Mesothelial cell of epicardium (in vitro differentiated cells): ENCODE measurements around the gene CASD1. TPM values are rescaled to one million over a fixed set of nuclear protein-coding genes. Genes with fewer than 3 reads are reported as not detected.

Source experiments
- DNase-seq, 2 experiments: peaks; one replicate each; pipeline ENCODE4 v3.0.0; 2021; ENCODE audit warnings: low spot score in 2 of 2; ENCODE audit not compliant: unreplicated experiment in 2 of 2
- H3K27ac Mint-ChIP-seq: 2 replicates; pipeline ENCODE4 v1.8.0; 2021; ENCODE audit warnings: mixed read lengths
- H3K27me3 Mint-ChIP-seq: 2 replicates; pipeline ENCODE4 v1.8.0; 2021; ENCODE audit warnings: low read depth, mixed read lengths
- H3K36me3 Mint-ChIP-seq: 2 replicates; pipeline ENCODE4 v1.8.0; 2021; ENCODE audit warnings: mixed read lengths
- H3K4me1 Mint-ChIP-seq: 2 replicates; pipeline ENCODE4 v1.8.0; 2021; ENCODE audit warnings: mixed read lengths
- H3K4me3 Mint-ChIP-seq: 2 replicates; pipeline ENCODE4 v1.8.0; 2021; ENCODE audit warnings: mild to moderate bottlenecking, moderate library complexity, mixed read lengths
- H3K9me3 Mint-ChIP-seq: 2 replicates; pipeline ENCODE4 v1.8.0; 2021; ENCODE audit warnings: mixed read lengths
- CTCF ChIP-seq: fragments of 200-600 bp; sonication (generic); IDR thresholded peaks from one replicate; pipeline ENCODE4 v1.5.0; 2021; ENCODE audit warnings: antibody characterized with exemption; ENCODE audit not compliant: unreplicated experiment
- total RNA-seq: library from RNA; stranded (reverse); gene quantifications from 3 replicates; pipeline ENCODE4 v1.2.1, GENCODE V29; 2021

CASD1 gene
- total RNA-seq, 1 donor from 2014 or later: 35.6 TPM

GRCh38 chr7:94561841-94562514, 52.4 kb downstream of the CASD1 start:
- peaks cover 11% of the 10 kb centered on the region for H3K36me3 Mint-ChIP-seq
- DNase-seq: no peak
- H3K9me3 Mint-ChIP-seq: peaks cover 6% of the 10 kb centered on the region
- TF ChIP-seq CTCF: no peak
- peaks cover 7% of the 10 kb centered on the region for H3K4me1 Mint-ChIP-seq
- H3K27me3 Mint-ChIP-seq: no peaks in the 10 kb centered on the region
- H3K4me3 Mint-ChIP-seq: no peak overlapping the region
- H3K27ac Mint-ChIP-seq: no peak overlapping the region

- DNase-seq: no peak
- Mint-ChIP-seq H3K27ac (no peak overlapping the region), H3K4me1 (peaks cover 3% of the 10 kb centered on the region), H3K4me3 (no peak overlapping the region), H3K27me3 (no peaks in the 10 kb centered on the region), H3K36me3 (peaks cover 11% of the 10 kb centered on the region), H3K9me3 (peaks cover 6% of the 10 kb centered on the region)
- no peak for TF ChIP-seq CTCF
Measured at GRCh38 chr7:94562525-94562924, 52.9 kb downstream of the CASD1 start.

GRCh38 chr7:94565247-94565894, 55.8 kb downstream of the CASD1 start:
- Mint-ChIP-seq H3K9me3 (peaks cover 17% of the 10 kb centered on the region), H3K4me1 (no peaks in the 10 kb centered on the region), H3K27ac (no peak overlapping the region), H3K27me3 (no peaks in the 10 kb centered on the region), H3K36me3 (peaks cover 6% of the 10 kb centered on the region), H3K4me3 (no peak overlapping the region)
- no peak for DNase-seq
- no peak for TF ChIP-seq CTCF

GRCh38 chr7:94567396-94567795, 57.8 kb downstream of the CASD1 start:
- Mint-ChIP-seq H3K27me3 (no peaks in the 10 kb centered on the region), H3K4me3 (no peak overlapping the region), H3K4me1 (no peaks in the 10 kb centered on the region), H3K27ac (no peak overlapping the region), H3K9me3 (peaks cover 29% of the 10 kb centered on the region), H3K36me3 (peaks cover 17% of the 10 kb centered on the region)
- no peak for TF ChIP-seq CTCF
- DNase-seq: no peak

GRCh38 chr7:94571816-94572215, 62.2 kb downstream of the CASD1 start:
- no peak for TF ChIP-seq CTCF
- Mint-ChIP-seq H3K4me3 (no peak overlapping the region), H3K9me3 (peaks cover 64% of the 10 kb centered on the region), H3K27ac (no peak overlapping the region), H3K36me3 (peaks cover 56% of the 10 kb centered on the region), H3K27me3 (no peaks in the 10 kb centered on the region), H3K4me1 (no peaks in the 10 kb centered on the region)
- no peak for DNase-seq
